Stomach (tissue), 4 donors: Measurements from ENCODE around the gene RYR3.

Source experiments
- CTCF ChIP-seq, 7 experiments: fragments of 450-650 bp in 4 of 7; fragments of 200-600 bp in 3 of 7; sonication (generic) in 3 of 7; IDR thresholded peaks; one replicate each; pipeline ENCODE4 v1.5.1; 2016 to 2019; ENCODE audit warnings: antibody characterized with exemption in 7 of 7, control low read depth in 2 of 7, mild to moderate bottlenecking in 1 of 7
- EP300 ChIP-seq: sonication (generic); formaldehyde crosslinking; IDR thresholded peaks from one replicate; pipeline ENCODE4 v1.6.1; 2017; ENCODE audit warnings: antibody characterized with exemption
- POLR2A ChIP-seq, 4 donors: fragments of 450-650 bp; IDR thresholded peaks; one replicate each; pipeline ENCODE4 v1.6.1; 2016; ENCODE audit warnings: antibody characterized with exemption in 4 of 4, control low read depth in 2 of 4, mild to moderate bottlenecking in 1 of 4, moderate library complexity in 1 of 4
- POLR2AphosphoS5 ChIP-seq, 3 donors: sonication (generic); formaldehyde crosslinking; IDR thresholded peaks; one replicate each; pipeline ENCODE4 v1.6.1; 2016; ENCODE audit warnings: antibody characterized with exemption in 3 of 3

- TF ChIP-seq CTCF (IDR thresholded peaks at IDR 0.05) (no peak), POLR2AphosphoS5 (IDR thresholded peaks at IDR 0.05) (no peak), POLR2A (IDR thresholded peaks at IDR 0.05) (no peak), EP300 (no peak)
Observed at GRCh38 chr15:33679061-33679460, 368.3 kb downstream of the RYR3 start.
